Esophagus muscularis mucosa (tissue), 3 donors: Measurements from ENCODE around the gene PLEK.

Experiments used
- CTCF ChIP-seq, 3 experiments: fragments of 200-600 bp in 2 of 3; fragments of 450-650 bp in 1 of 3; sonication (generic) in 2 of 3; IDR thresholded peaks; one replicate each; pipeline ENCODE4 v1.5.1; 2017 to 2019; ENCODE audit warnings: antibody characterized with exemption in 3 of 3, mild to moderate bottlenecking in 2 of 3, moderate library complexity in 1 of 3
- POLR2A ChIP-seq: fragments of 450-650 bp; IDR thresholded peaks from one replicate; pipeline ENCODE4 v1.6.1; 2017; ENCODE audit warnings: antibody characterized with exemption, moderate library complexity, mild to moderate bottlenecking, low read depth

- TF ChIP-seq CTCF (IDR thresholded peaks at IDR 0.05), result no peak
- no peak for TF ChIP-seq POLR2A
These were observed 13.1 kb upstream of the PLEK start for GRCh38 chr2:68351997-68352396.
